GM12878 (cell line): Measurements from ENCODE around the gene HGS. TPM values are rescaled to one million over a fixed set of nuclear protein-coding genes. Genes with fewer than 3 reads are reported as not detected.

Experiments used
- ATAC-seq: fragments of 200-7000 bp; cut with Tn5 transposase; 3 replicates; pipeline ENCODE4 v1.9.1; 2020; ENCODE audit warnings: mild to moderate bottlenecking, moderate library complexity
- BruUV-seq: library from RNA; stranded (reverse); fragments of 400-500 nt; replicated peaks from 2 replicates; lab custom pipeline; 2021; lab: Mats Ljungman, UMichigan
- CTCF ChIA-PET: fragments of 300-600 bp; sonication (Branson Sonifier 250); formaldehyde crosslinking; extraction: SDS; loops from one replicate; lab custom pipeline; 2021; ENCODE audit warnings: inconsistent platforms; lab: Yijun Ruan, JAX
- POLR2A ChIA-PET: fragments of 350-600 bp; formaldehyde crosslinking; extraction: SDS; loops from one replicate; lab custom pipeline; 2021; ENCODE audit warnings: inconsistent platforms; lab: Charles Lee
- RAD21 ChIA-PET: fragments of 300-600 bp; sonication (Branson Sonifier 250); formaldehyde crosslinking; loops from one replicate; lab custom pipeline; 2023; ENCODE audit warnings: antibody characterized with exemption; ENCODE audit not compliant: unreplicated experiment; lab: Charles Lee
- SMC1A ChIA-PET: fragments of 300-600 bp; sonication (Branson Sonifier 250); formaldehyde crosslinking; loops from one replicate; lab custom pipeline; 2023; ENCODE audit not compliant: unreplicated experiment, uncharacterized antibody; lab: Charles Lee
- DNase-seq: peaks from one replicate; pipeline ENCODE4 v3.0.0-alpha.2; 2011; ENCODE audit warnings: low read depth, low spot score
- FAIRE-seq: peaks from 3 replicates; lab custom pipeline; 2011; peaks lifted over from hg19 to GRCh38; lab: Jason Lieb, UNC
- H2AFZ ChIP-seq: 2 replicates; pipeline ENCODE4 v1.6.0; 2011; ENCODE audit warnings: low read depth, low read length, control low read depth; ENCODE audit not compliant: control insufficient read depth
- H3K27ac ChIP-seq: 2 replicates; pipeline ENCODE4 v1.5.1; 2011; ENCODE audit warnings: control low read depth; ENCODE audit not compliant: control insufficient read depth, insufficient read depth
- H3K27me3 ChIP-seq, 2 experiments: replicated peaks in 1 of 2; 2 replicates each; pipeline versions ENCODE4 v1.6.0 to v1.6.1; 2011; ENCODE audit warnings: low read length in 1 of 2; ENCODE audit not compliant: control insufficient read depth in 2 of 2, insufficient read depth in 2 of 2
- H3K36me3 ChIP-seq, 2 experiments: 2 replicates each; pipeline ENCODE4 v1.5.1; 2011; ENCODE audit warnings: low read length in 1 of 2; ENCODE audit not compliant: control insufficient read depth in 2 of 2, insufficient read depth in 2 of 2
- H3K4me1 ChIP-seq: 2 replicates; pipeline ENCODE4 v1.6.1; 2011; ENCODE audit warnings: mild to moderate bottlenecking, low read length, moderate library complexity, mixed read lengths; ENCODE audit not compliant: control insufficient read depth, insufficient read depth
- H3K4me2 ChIP-seq: 2 replicates; pipeline ENCODE4 v1.6.0; 2011; ENCODE audit warnings: control low read depth; ENCODE audit not compliant: control insufficient read depth, insufficient read depth
- H3K4me3 ChIP-seq: fragments of 200-600 bp; sonication (generic); 2 replicates; pipeline ENCODE4 v1.5.1; 2016
- H3K79me2 ChIP-seq: 2 replicates; pipeline ENCODE4 v1.6.0; 2011; ENCODE audit warnings: low read length; ENCODE audit not compliant: control insufficient read depth, insufficient read depth
- H3K9ac ChIP-seq: 2 replicates; pipeline ENCODE4 v1.8.0; 2011; ENCODE audit warnings: low read length, control low read depth, mixed read lengths; ENCODE audit not compliant: control insufficient read depth, insufficient read depth
- H3K9me3 ChIP-seq: replicated peaks from 3 replicates; pipeline ENCODE4 v1.5.1; 2011; ENCODE audit warnings: mild to moderate bottlenecking, low read length; ENCODE audit not compliant: control insufficient read depth, insufficient read depth
- H4K20me1 ChIP-seq: 2 replicates; pipeline ENCODE4 v1.6.0; 2011; ENCODE audit not compliant: control insufficient read depth, insufficient read depth
- ATF3 ChIP-seq: IDR thresholded peaks from 2 replicates; pipeline ENCODE4 v1.6.1; 2011; ENCODE audit warnings: low read depth, mild to moderate bottlenecking, low read length, moderate library complexity, borderline replicate concordance; ENCODE audit errors: extremely low read depth
- ZNF687 ChIP-seq: fragments of 450-650 bp; IDR thresholded peaks from 2 replicates; pipeline ENCODE4 v1.6.1; 2017; ENCODE audit warnings: mild to moderate bottlenecking, moderate library complexity
- WGBS: methylation state at CpG from one replicate; pipeline ENCODE4 v1.1.6; 2016; ENCODE audit warnings: low lambda C conversion rate; ENCODE audit not compliant: insufficient replicate concordance, insufficient coverage; ENCODE audit errors: missing lambda C conversion rate; 5-methylcytosine and 5-hydroxymethylcytosine counted together
- in situ Hi-C: fragments of 300-500 bp; cut with MboI; formaldehyde crosslinking; loops from 9 replicates; pipeline ENCODE4 v1.14.3; 2018; ENCODE audit warnings: mixed read lengths
- intact Hi-C: fragments of 100-400 bp; cut with micrococcal nuclease; formaldehyde crosslinking; loops from one replicate; pipeline ENCODE4 v1.14.2; 2022; ENCODE audit not compliant: unreplicated experiment
- polyA plus RNA-seq, 11 experiments: library from polyadenylated mRNA; depleted of rRNA in 4 of 11; unstranded in 6 of 11; stranded (reverse) in 5 of 11; fragments of >200 nt; fragmentation: Nextera tagmentation in 4 of 11; fragmentation: Illumina TruSeq in 1 of 11; extraction: Ambion mirVana in 4 of 11; extraction: Trizol in 1 of 11; gene quantifications; 1 replicate in 1 of 11; 2 replicates in 10 of 11; pipeline versions ENCODE4 v1.2.1 to v1.2.3, GENCODE V29; 2011 to 2016; ENCODE audit warnings: inconsistent platforms in 2 of 11, missing spikeins in 2 of 11, low read depth in 1 of 11
- total RNA-seq, 4 experiments: library from RNA; depleted of rRNA in 3 of 4; stranded (reverse); fragments of >200 nt in 3 of 4; fragmentation: Illumina TruSeq in 1 of 4; extraction: Trizol in 1 of 4; gene quantifications; 2 replicates each; pipeline versions ENCODE4 v1.2.1 to v1.2.3, GENCODE V29; 2013 to 2021

The HGS gene
- total and polyA plus RNA-seq, 10 of the 15 experiments (the other 5 are each of a cell fraction or from before 2014, with no cell fraction given), result 2.2 to 85.6 (median 55.3) TPM

DNA sequence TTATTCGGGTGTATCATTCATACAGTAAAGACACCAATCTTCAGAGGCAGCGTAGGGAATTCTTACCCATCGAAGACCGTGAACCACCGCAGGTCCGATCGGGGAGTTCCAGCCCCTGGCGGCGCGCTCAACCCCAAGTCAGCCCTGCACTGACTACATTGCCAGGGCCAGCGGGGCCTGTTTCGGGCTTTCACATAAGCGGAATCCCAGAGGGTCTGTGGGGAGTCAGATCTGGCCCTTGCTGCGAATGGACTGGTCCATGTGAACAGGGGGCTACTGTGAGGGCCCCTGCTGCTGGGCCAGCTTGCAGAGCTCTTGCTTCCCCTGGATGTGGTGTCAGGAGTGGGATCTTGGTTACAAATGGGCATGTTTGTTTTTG is 35.1 kb upstream of the HGS start:
- H3K27me3 ChIP-seq, result no peaks in the 10 kb centered on the region; a peak in 2 of 4 replicates
- no TSS peak for BruUV-seq
- FAIRE-seq (no peak), ATAC-seq (no peak), DNase-seq (no peak)
- POLR2A ChIA-PET, result no interaction called here
- WGBS, result 80% methylated on average over 14 of the region's 14 CpGs
- H3K9me3 ChIP-seq, result peaks cover 6% of the 10 kb centered on the region; the same call in 2 of the 3 replicates
- H4K20me1 ChIP-seq, result no peaks in the 10 kb centered on the region
- no peak overlapping the region for H3K4me3 ChIP-seq
- H3K4me1 ChIP-seq, result 0 out of 2 replicates have a peak, but pooled peaks cover 4% of the 10 kb centered on the region
- H3K36me3 ChIP-seq, result no peaks in the 10 kb centered on the region
- SMC1A ChIA-PET, result no interaction called here
- in situ Hi-C loops (no loop called here), intact Hi-C loops (no loop called here)
- no peak overlapping the region for H3K9ac ChIP-seq
- TF ChIP-seq ATF3, result no peak
- TF ChIP-seq ZNF687, result no peak
- H3K27ac ChIP-seq, result no peak overlapping the region
- no peaks in the 10 kb centered on the region for H3K79me2 ChIP-seq
- H2AFZ ChIP-seq, result no peak overlapping the region
- no peak overlapping the region for H3K4me2 ChIP-seq
- CTCF ChIA-PET, result no interaction called here
- RAD21 ChIA-PET, result no interaction called here
